GM21528 (cell line): Measurements from ENCODE around the gene IER5.
A peak's percentile ranks its signal among the peaks of the same experiment; 100 is the strongest.

Experiments
- ATAC-seq: cut with Tn5 transposase; IDR thresholded peaks from one replicate; pipeline ENCODE4 v1.9.1; 2021; ENCODE audit warnings: mild to moderate bottlenecking, moderate library complexity; ENCODE audit not compliant: unreplicated experiment, low FRiP score

Gene IER5

GRCh38 chr1:181128592-181129497 lies 40.3 kb downstream of the IER5 start:
- no peak for ATAC-seq

- no peak for ATAC-seq
These were observed 41.5 kb downstream of the IER5 start for GRCh38 chr1:181129771-181130606.

- ATAC-seq: peak; percentile 29
These were observed 42.9 kb downstream of the IER5 start for GRCh38 chr1:181131255-181131941.

GRCh38 chr1:181133441-181133951 lies 45.0 kb downstream of the IER5 start:
- ATAC-seq: no peak

GRCh38 chr1:181133969-181134418 lies 45.5 kb downstream of the IER5 start:
- no peak for ATAC-seq

- peak; percentile 45 for ATAC-seq
These were observed 46.3 kb downstream of the IER5 start for GRCh38 chr1:181134543-181135436.

GRCh38 chr1:181135437-181135731 lies 46.9 kb downstream of the IER5 start:
- ATAC-seq: no peak

GRCh38 chr1:181135815-181136737 lies 47.6 kb downstream of the IER5 start:
- no peak for ATAC-seq

GRCh38 chr1:181136738-181137122 lies 48.2 kb downstream of the IER5 start:
- no peak for ATAC-seq

- ATAC-seq: no peak
These were observed 48.8 kb downstream of the IER5 start for GRCh38 chr1:181137217-181137743.

GRCh38 chr1:181139631-181140061 lies 51.1 kb downstream of the IER5 start:
- no peak for ATAC-seq

- no peak for ATAC-seq
These were observed 51.9 kb downstream of the IER5 start for GRCh38 chr1:181140398-181140797.

GRCh38 chr1:181140891-181141290 lies 52.4 kb downstream of the IER5 start:
- ATAC-seq: no peak

- ATAC-seq: no peak
These were observed 53.0 kb downstream of the IER5 start for GRCh38 chr1:181141431-181141910.
